Keratinocyte (primary cell): Measurements from ENCODE around the gene FNBP1. TPM values are rescaled to one million over a fixed set of nuclear protein-coding genes. Genes with fewer than 3 reads are reported as not detected.

Experiments
- DNase-seq: peaks from one replicate; pipeline ENCODE4 v3.0.0-alpha.2; 2011; ENCODE audit warnings: low read depth, missing footprints, low spot score
- FAIRE-seq: peaks from 2 replicates; lab custom pipeline; 2011; peaks lifted over from hg19 to GRCh38; lab: Jason Lieb, UNC
- H2AFZ ChIP-seq: 2 replicates; pipeline ENCODE4 v1.6.0; 2012; ENCODE audit warnings: low read length, control low read depth, inconsistent platforms; ENCODE audit not compliant: control insufficient read depth
- H3K27ac ChIP-seq: 2 replicates; pipeline ENCODE4 v1.5.1; 2011; ENCODE audit warnings: low read length; ENCODE audit not compliant: control insufficient read depth, insufficient read depth
- H3K27me3 ChIP-seq: 3 replicates; pipeline ENCODE4 v1.6.0; 2011; ENCODE audit warnings: low read length; ENCODE audit not compliant: control insufficient read depth, insufficient read depth; ENCODE audit errors: extremely low read depth
- H3K36me3 ChIP-seq, 2 experiments: 2 replicates in 1 of 2; 3 replicates in 1 of 2; pipeline ENCODE4 v1.5.1; 2011; ENCODE audit warnings: low read length in 2 of 2, mild to moderate bottlenecking in 1 of 2; ENCODE audit not compliant: control insufficient read depth in 2 of 2, insufficient read depth in 2 of 2; ENCODE audit errors: extremely low read depth in 1 of 2
- H3K4me1 ChIP-seq: 3 replicates; pipeline ENCODE4 v1.5.1; 2011; ENCODE audit warnings: low read length; ENCODE audit not compliant: control insufficient read depth, insufficient read depth; ENCODE audit errors: extremely low read depth
- H3K4me2 ChIP-seq: 3 replicates; pipeline ENCODE4 v1.6.0; 2011; ENCODE audit warnings: low read depth, low read length; ENCODE audit not compliant: control insufficient read depth, insufficient read depth; ENCODE audit errors: extremely low read depth
- H3K4me3 ChIP-seq, 3 experiments: fragments of 200-600 bp in 1 of 3; sonication (generic) in 1 of 3; 2 replicates in 2 of 3; 3 replicates in 1 of 3; pipeline ENCODE4 v1.5.1; 2011 to 2016; ENCODE audit warnings: low read length in 3 of 3, mild to moderate bottlenecking in 3 of 3, control low read depth in 2 of 3, inconsistent platforms in 1 of 3, low read depth in 1 of 3, mixed read lengths in 1 of 3, mixed run types in 1 of 3, moderate library complexity in 1 of 3; ENCODE audit not compliant: control insufficient read depth in 2 of 3, insufficient read depth in 2 of 3; ENCODE audit errors: extremely low read depth in 1 of 3
- H3K79me2 ChIP-seq: 2 replicates; pipeline ENCODE4 v1.6.0; 2012; ENCODE audit warnings: low read length; ENCODE audit not compliant: control insufficient read depth, insufficient read depth
- H3K9ac ChIP-seq: 3 replicates; pipeline ENCODE4 v1.6.0; 2011; ENCODE audit warnings: low read length; ENCODE audit not compliant: control insufficient read depth, insufficient read depth; ENCODE audit errors: extremely low read depth
- H3K9me1 ChIP-seq: 3 replicates; pipeline ENCODE4 v1.6.0; 2011; ENCODE audit warnings: low read length; ENCODE audit not compliant: control insufficient read depth, insufficient read depth; ENCODE audit errors: extremely low read depth
- H3K9me3 ChIP-seq: 2 replicates; pipeline ENCODE4 v1.5.1; 2012; ENCODE audit warnings: low read depth, low read length; ENCODE audit not compliant: control insufficient read depth
- H4K20me1 ChIP-seq: 3 replicates; pipeline ENCODE4 v1.6.0; 2011; ENCODE audit warnings: low read length; ENCODE audit not compliant: control insufficient read depth, insufficient read depth; ENCODE audit errors: extremely low read depth
- CTCF ChIP-seq, 3 experiments: IDR thresholded peaks in 1 of 3; conservative IDR thresholded peaks in 1 of 3; optimal IDR thresholded peaks in 1 of 3; 2 replicates in 2 of 3; 3 replicates in 1 of 3; pipeline versions ENCODE3 to v1.5.1; 2011; ENCODE audit warnings: low read length in 3 of 3, mild to moderate bottlenecking in 3 of 3, moderate library complexity in 2 of 3, control low read depth in 1 of 3, inconsistent platforms in 1 of 3; ENCODE audit not compliant: insufficient read depth in 2 of 3; ENCODE audit errors: extremely low read depth in 1 of 3
- EZH2 ChIP-seq: IDR thresholded peaks from one replicate; pipeline ENCODE4 v1.6.1; 2012; ENCODE audit warnings: inconsistent platforms, mild to moderate bottlenecking, low read length, moderate library complexity
- dilution Hi-C: fragments of 300-500 bp; cut with MboI; formaldehyde crosslinking; loops from one replicate; pipeline ENCODE4 v1.7.0; 2020; ENCODE audit warnings: low sequenced_read_pairs; ENCODE audit not compliant: extremely low pct_ligation_motif_present
- polyA plus RNA-seq, 5 experiments: library from polyadenylated mRNA; depleted of rRNA in 3 of 5; stranded (reverse) in 3 of 5; stranded (forward) in 1 of 5; unstranded in 1 of 5; fragments of >200 nt; gene quantifications; 1 replicate in 1 of 5; 2 replicates in 3 of 5; 3 replicates in 1 of 5; pipeline versions ENCODE4 v1.2.1 to v1.2.3, GENCODE V29; 2011 to 2012; ENCODE audit warnings: missing spikeins in 2 of 5, low read depth in 1 of 5, low replicate concordance in 1 of 5

The FNBP1 gene
- polyA plus RNA-seq, 1 donor (not counting 4 experiments of a cell fraction or from before 2014, with no cell fraction given), result 9.6 TPM

- Histone ChIP-seq H3K9me3 (no peaks in the 10 kb centered on the region), H3K4me1 (no peaks in the 10 kb centered on the region), H4K20me1 (no peaks in the 10 kb centered on the region), H3K27ac (peak overlapping the region; percentile 18), H2AFZ (peak overlapping the region; percentile 35), H3K9ac (peak overlapping the region; percentile 64), H3K36me3 (no peaks in the 10 kb centered on the region), H3K4me2 (peak overlapping the region; percentile 67), H3K4me3 (peak overlapping the region; percentile 71 to 94 (median 82)), H3K9me1 (no peaks in the 10 kb centered on the region), H3K79me2 (peaks cover 16% of the 10 kb centered on the region), H3K27me3 (no peaks in the 10 kb centered on the region)
- TF ChIP-seq CTCF (optimal IDR thresholded peaks at IDR 0.05 in 1 of 3, IDR thresholded peaks at IDR 0.05 in 1 of 3, conservative IDR thresholded peaks at IDR 0.05 in 1 of 3; ENCODE audit: extremely low read depth in 1 of 3, insufficient read depth in 2 of 3, low read length in 3 of 3), result no peak
- TF ChIP-seq EZH2, result no peak
- dilution Hi-C loops, result no loop called here
- FAIRE-seq, result no peak
- DNase-seq, result no peak
Observed at GRCh38 chr9:130043654-130044623, 950 bp upstream of the FNBP1 start.

GRCh38 chr9:130042406-130042884 is 544 bp downstream of the FNBP1 start:
- Histone ChIP-seq H3K4me3 (peak overlapping the region; percentile 82 to 94 (median 92)), H3K27ac (peak overlapping the region; percentile 40), H3K4me1 (no peaks in the 10 kb centered on the region), H3K27me3 (no peaks in the 10 kb centered on the region), H4K20me1 (no peaks in the 10 kb centered on the region), H3K9me1 (no peaks in the 10 kb centered on the region), H3K36me3 (no peaks in the 10 kb centered on the region), H3K9ac (peak overlapping the region; percentile 80), H3K9me3 (no peaks in the 10 kb centered on the region), H2AFZ (peak overlapping the region; percentile 87), H3K79me2 (peaks cover 24% of the 10 kb centered on the region), H3K4me2 (peak overlapping the region; percentile 84)
- dilution Hi-C loops, result no loop called here
- TF ChIP-seq CTCF (optimal IDR thresholded peaks at IDR 0.05 in 1 of 3, IDR thresholded peaks at IDR 0.05 in 1 of 3, conservative IDR thresholded peaks at IDR 0.05 in 1 of 3; ENCODE audit: extremely low read depth in 1 of 3, insufficient read depth in 2 of 3, low read length in 3 of 3) (no peak), EZH2 (no peak)
- FAIRE-seq (no peak), DNase-seq (no peak)
